HG03064 (cell line): ENCODE results near the gene KCTD16.

ENCODE experiments used
- ATAC-seq: cut with Tn5 transposase; IDR thresholded peaks from one replicate; pipeline ENCODE4 v1.9.1; 2021; ENCODE audit warnings: low read depth; ENCODE audit not compliant: unreplicated experiment

The KCTD16 gene

DNA sequence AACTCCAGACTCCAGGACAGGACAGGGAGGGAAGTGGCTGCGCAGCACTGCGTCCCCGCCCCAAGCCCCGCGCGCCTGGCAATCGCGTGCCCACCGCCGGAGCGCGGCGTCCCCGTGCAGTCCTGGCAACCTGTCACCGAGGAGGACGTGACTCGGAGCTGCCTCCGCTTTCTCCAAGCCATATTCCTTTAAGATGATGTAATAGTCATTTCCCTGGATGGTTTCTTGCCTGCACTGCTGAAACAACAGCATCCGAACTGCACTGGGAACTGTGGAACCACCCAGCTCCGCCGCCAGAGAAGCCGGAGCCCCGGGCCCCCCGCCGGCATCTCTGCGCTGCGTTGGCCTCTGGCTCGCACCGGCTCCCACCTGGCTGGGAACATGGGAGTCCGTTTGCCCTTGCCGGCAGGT, 34.5 kb downstream of the KCTD16 start:
- no peak for ATAC-seq

DNA sequence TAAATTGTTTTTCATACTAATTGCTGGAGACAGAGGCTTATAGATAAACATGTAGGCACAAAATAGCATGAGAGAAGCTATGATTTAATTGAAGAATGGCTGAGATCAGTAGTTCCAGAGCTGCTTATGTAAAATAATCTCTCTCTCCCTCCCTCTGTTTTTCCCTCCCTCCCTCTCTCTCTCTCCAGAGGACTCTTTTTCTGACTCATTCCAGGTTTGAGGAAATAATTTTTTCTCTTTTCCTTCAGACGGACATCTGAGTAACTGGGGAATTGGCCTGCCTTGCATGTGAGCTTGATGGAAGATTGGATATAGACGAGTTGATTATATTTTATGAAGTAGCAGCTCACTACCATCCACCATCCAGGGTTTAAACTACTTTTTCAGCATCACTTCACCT, 35.5 kb downstream of the KCTD16 start:
- ATAC-seq = no peak

- no peak for ATAC-seq
Observed at GRCh38 chr5:144207875-144208444, 37.3 kb downstream of the KCTD16 start.

- ATAC-seq = no peak
Observed at GRCh38 chr5:144209361-144209760, 38.7 kb downstream of the KCTD16 start.

- no peak for ATAC-seq
Observed at GRCh38 chr5:144210655-144211054, 40.0 kb downstream of the KCTD16 start.

- ATAC-seq = no peak
Observed at GRCh38 chr5:144219869-144220268, 49.2 kb downstream of the KCTD16 start.

DNA sequence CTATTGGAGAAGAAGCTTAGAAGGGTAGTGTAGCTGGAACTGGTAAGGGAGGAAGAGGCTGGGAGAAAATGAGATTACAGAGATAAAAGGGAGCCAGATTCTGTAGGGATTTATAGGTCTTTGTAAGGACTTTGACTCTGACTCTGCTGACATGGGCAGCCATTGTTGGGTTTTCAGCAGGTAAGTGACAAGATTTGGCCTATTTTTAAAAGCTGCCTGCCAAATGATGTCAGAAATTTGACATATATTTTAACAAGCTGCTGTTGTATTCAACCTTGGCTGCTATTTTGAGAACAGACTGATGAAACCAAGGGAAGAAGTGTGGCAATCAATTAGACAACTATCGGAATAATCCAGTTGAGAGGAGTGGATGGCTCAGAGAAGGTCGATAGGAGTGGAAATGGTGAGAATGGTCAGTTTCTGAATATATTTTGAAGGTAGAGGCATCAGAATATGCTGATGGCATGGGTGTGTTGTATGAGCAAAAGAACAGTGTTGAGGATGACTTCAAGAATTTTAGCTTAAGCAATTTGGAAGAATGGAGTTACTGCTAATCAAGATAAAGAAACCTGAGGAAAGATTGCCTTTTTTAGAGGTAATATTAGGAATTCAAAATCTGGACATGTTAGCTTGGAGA, 56.8 kb downstream of the KCTD16 start:
- no peak for ATAC-seq

DNA sequence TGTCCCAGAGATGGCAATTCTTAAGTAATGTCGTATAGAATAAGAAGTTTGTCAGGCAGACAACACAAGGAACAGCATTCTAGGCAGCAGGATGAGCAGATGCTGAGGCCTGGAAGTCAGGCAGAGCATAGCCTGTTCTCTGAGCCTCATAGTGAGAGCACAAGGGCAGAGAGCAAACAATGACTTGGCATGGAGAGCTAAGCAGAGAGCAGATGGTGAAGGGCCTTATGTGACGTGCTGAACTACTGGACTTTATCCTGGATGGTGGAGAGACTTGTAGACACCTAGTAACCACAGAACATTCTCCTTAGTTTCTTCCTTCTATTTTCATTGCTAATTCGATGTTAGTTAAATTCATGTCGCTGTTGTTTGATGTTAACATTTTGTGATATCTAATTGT, 60.1 kb downstream of the KCTD16 start:
- no peak for ATAC-seq

GRCh38 chr5:144232285-144232684, 61.6 kb downstream of the KCTD16 start:
- no peak for ATAC-seq

DNA sequence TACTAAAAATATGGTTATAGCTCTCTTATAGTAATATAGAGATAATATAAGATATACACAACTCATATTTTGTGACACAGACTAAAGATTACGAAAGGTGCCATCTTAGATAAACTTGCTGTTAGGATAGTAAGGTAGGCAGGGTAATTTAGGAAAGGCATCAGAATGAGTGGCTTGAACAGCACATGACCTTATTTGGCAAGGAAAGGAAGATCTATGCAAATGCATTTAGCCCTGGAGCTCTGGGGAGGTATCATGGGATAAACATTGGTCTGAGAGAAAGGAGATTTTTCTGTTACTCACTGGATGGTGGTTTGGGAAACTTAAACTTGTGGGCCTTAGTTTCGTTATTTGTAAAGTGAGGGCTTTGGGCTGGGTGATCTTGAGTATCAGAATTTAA, 65.8 kb downstream of the KCTD16 start:
- no peak for ATAC-seq

- ATAC-seq = no peak
Observed at GRCh38 chr5:144237851-144238250, 67.2 kb downstream of the KCTD16 start.

GRCh38 chr5:144247131-144247530, 76.5 kb downstream of the KCTD16 start:
- no peak for ATAC-seq

DNA sequence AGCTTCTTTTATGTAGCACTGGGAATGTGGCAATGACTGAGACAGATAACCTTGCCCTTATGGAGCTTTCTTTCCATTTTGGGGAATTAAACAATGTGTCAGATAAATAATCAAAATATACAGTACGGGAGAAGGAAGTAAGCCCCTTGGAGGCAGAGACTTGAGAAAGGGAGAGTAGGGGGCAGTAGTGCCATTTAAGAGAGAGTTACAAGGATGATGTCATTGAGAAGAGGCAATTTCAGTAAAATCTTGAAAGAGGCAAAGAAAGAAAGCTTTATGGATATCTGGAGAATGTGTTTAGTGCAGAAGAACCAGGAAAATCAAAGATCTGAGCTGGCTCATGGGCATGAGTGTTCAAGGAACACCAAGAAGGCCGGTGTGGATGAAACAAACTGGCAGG, 77.3 kb downstream of the KCTD16 start:
- ATAC-seq = no peak

GRCh38 chr5:144249755-144250464, 79.2 kb downstream of the KCTD16 start:
- ATAC-seq = no peak

DNA sequence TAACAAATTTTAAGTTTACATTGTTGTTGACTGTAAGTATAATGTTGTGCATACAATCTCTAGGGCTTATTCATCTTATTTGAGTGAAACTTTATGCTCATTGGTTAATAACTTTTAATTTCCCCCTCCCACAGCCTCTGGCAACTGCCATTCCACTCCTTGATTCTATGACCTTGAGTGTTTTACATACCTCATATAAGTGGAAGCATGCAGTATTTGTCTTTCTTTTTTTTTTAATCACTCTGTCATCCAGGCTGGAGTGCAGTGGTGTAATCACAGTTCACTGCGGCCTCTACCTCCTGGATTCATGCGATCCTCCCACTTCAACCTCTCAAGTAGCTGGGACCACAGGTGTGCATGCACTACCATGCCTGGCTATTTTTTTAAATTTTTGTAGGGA, 83.9 kb downstream of the KCTD16 start:
- no peak for ATAC-seq

DNA sequence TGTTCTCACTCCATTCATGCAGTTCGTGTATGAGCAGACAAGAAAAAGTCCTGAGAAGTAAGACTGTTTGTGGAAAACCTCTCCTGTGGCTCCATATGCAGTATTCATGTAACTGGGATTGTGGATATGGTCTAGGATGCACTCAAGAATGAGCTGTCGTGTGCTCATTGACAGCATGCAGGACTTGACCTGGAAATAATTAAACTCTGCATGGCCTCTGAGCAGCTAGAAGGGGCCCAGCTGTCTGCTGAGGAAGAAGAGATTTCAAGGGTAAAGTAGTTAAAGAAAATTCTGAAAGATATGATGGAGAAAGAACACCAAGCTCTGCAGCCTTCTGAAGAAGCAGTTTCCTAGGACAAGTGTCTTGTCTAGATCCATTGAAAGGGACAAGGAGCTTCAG, 89.4 kb downstream of the KCTD16 start:
- no peak for ATAC-seq

GRCh38 chr5:144265643-144266247, 95.1 kb downstream of the KCTD16 start:
- no peak for ATAC-seq

- no peak for ATAC-seq
Observed at GRCh38 chr5:144267961-144268513, 97.4 kb downstream of the KCTD16 start.

DNA sequence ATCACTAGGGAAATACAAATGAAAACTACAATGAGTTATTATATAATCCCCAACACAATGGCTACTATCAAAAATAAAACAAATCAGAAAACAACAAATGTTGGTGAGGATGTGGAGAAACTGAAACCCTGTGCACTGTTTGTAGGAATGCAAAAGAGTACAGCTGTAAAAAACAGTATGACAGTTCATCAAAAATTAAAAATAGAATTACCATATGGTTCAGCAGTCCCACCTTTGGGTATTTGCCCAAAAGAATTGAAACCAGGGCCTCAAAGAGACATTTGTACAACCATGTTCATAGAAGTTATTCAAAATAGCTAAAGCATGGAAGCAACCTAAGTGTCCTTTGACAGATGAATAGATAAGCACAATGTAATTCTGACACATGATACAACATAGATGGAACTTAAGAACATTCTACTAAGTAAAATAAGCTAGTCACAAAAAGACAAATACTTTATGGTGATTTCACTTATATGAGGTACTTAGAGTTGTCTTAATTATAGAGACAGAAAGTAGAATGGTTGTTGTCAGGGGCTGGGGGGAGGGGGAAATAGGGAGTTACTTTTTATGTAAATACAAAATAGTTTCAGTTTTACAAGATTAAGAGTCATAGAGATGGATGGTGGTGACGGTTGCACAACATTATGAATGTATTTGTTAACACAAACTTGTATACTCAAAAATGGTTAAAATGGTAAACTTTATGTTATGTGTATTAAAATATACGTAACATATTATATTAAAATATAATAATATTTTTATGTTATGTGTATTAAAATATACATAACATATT, 102.8 kb downstream of the KCTD16 start:
- ATAC-seq = no peak

GRCh38 chr5:144275329-144275728, 104.7 kb downstream of the KCTD16 start:
- ATAC-seq = no peak
